IMR-90 (cell line): ENCODE data around the gene NRXN2. TPM values are rescaled to one million over a fixed set of nuclear protein-coding genes. Genes with fewer than 3 reads are reported as not detected.

Experiments used
- ATAC-seq: fragments of 200-7000 bp; cut with Tn5 transposase; 2 replicates; pipeline ENCODE4 v1.9.1; 2020; ENCODE audit warnings: low read depth, mild to moderate bottlenecking, moderate library complexity
- BruUV-seq: library from RNA; stranded (reverse); fragments of 400-500 nt; replicated peaks from 2 replicates; lab custom pipeline; 2021; lab: Mats Ljungman, UMichigan
- CTCF ChIA-PET: fragments of 300-600 bp; formaldehyde crosslinking; extraction: SDS; loops from one replicate; lab custom pipeline; 2021; ENCODE audit warnings: antibody characterized with exemption; lab: Yijun Ruan, JAX
- POLR2A ChIA-PET: fragments of 300-600 bp; sonication (Branson Sonifier 250); formaldehyde crosslinking; loops from one replicate; lab custom pipeline; 2022; ENCODE audit warnings: antibody characterized with exemption; ENCODE audit not compliant: unreplicated experiment; lab: Charles Lee
- DNase-seq: peaks from one replicate; pipeline ENCODE4 v3.0.0; 2013
- H2AFZ ChIP-seq: replicated peaks from 2 replicates; pipeline ENCODE3; 2013; ENCODE audit warnings: low read length, mild to moderate bottlenecking; ENCODE audit not compliant: poor library complexity
- H2AK5ac ChIP-seq: 2 replicates; pipeline ENCODE4 v1.6.1; 2013; ENCODE audit warnings: low read depth, low read length, inconsistent platforms
- H2AK9ac ChIP-seq: replicated peaks from 2 replicates; pipeline ENCODE3; 2013; ENCODE audit warnings: mild to moderate bottlenecking, low read depth, low read length, moderate library complexity; ENCODE audit not compliant: poor library complexity
- H2BK120ac ChIP-seq: 2 replicates; pipeline ENCODE4 v1.6.1; 2013; ENCODE audit warnings: low read depth, low read length, inconsistent platforms
- H2BK15ac ChIP-seq: 3 replicates; pipeline ENCODE4 v1.6.1; 2013; ENCODE audit warnings: low read depth, low read length, inconsistent platforms
- H2BK20ac ChIP-seq: 2 replicates; pipeline ENCODE4 v1.6.1; 2013; ENCODE audit warnings: low read depth, mild to moderate bottlenecking, inconsistent platforms, low read length, moderate library complexity
- H2BK5ac ChIP-seq: 2 replicates; pipeline ENCODE4 v1.6.1; 2013; ENCODE audit warnings: mild to moderate bottlenecking, low read depth, low read length, inconsistent platforms; ENCODE audit not compliant: poor library complexity, severe bottlenecking
- H3K14ac ChIP-seq: replicated peaks from 2 replicates; pipeline ENCODE4 v1.6.1; 2013; ENCODE audit warnings: low read depth, low read length, inconsistent platforms
- H3K18ac ChIP-seq: 2 replicates; pipeline ENCODE4 v1.6.1; 2013; ENCODE audit warnings: low read depth, low read length, control low read depth
- H3K23ac ChIP-seq: 2 replicates; pipeline ENCODE4 v1.6.1; 2013; ENCODE audit warnings: low read depth, low read length, inconsistent platforms
- H3K27ac ChIP-seq: 2 replicates; pipeline ENCODE4 v1.5.1; 2013; ENCODE audit warnings: mild to moderate bottlenecking, control low read depth, low read length; ENCODE audit not compliant: insufficient read depth
- H3K27me3 ChIP-seq: 2 replicates; pipeline ENCODE4 v1.6.1; 2013; ENCODE audit warnings: low read length; ENCODE audit not compliant: control insufficient read depth, insufficient read depth
- H3K36me3 ChIP-seq: 2 replicates; pipeline ENCODE4 v1.6.1; 2013; ENCODE audit warnings: low read length, mixed read lengths; ENCODE audit not compliant: control insufficient read depth, insufficient read depth
- H3K4ac ChIP-seq: 2 replicates; pipeline ENCODE4 v1.6.1; 2013; ENCODE audit warnings: low read depth, low read length, inconsistent platforms
- H3K4me1 ChIP-seq: 2 replicates; pipeline ENCODE4 v1.6.1; 2013; ENCODE audit warnings: low read length, mixed read lengths; ENCODE audit not compliant: control insufficient read depth, insufficient read depth
- H3K4me2 ChIP-seq: 2 replicates; pipeline ENCODE4 v1.6.1; 2013; ENCODE audit warnings: low read depth, mild to moderate bottlenecking, control low read depth, low read length, moderate library complexity
- H3K4me3 ChIP-seq: 2 replicates; pipeline ENCODE4 v1.5.1; 2013; ENCODE audit warnings: low read depth, mild to moderate bottlenecking, control low read depth, low read length, moderate library complexity; ENCODE audit not compliant: insufficient read depth
- H3K56ac ChIP-seq: 2 replicates; pipeline ENCODE4 v1.6.1; 2013; ENCODE audit warnings: low read length, inconsistent platforms; ENCODE audit not compliant: insufficient read depth; ENCODE audit errors: extremely low read depth
- H3K79me1 ChIP-seq, 2 experiments: 2 replicates each; pipeline ENCODE4 v1.6.1; 2013; ENCODE audit warnings: low read length in 2 of 2, inconsistent platforms in 1 of 2, low read depth in 1 of 2
- H3K9ac ChIP-seq: 2 replicates; pipeline ENCODE4 v1.6.1; 2013; ENCODE audit warnings: low read depth, low read length, control low read depth
- H3K9me1 ChIP-seq: 2 replicates; pipeline ENCODE4 v1.6.1; 2013; ENCODE audit warnings: low read length, inconsistent platforms; ENCODE audit not compliant: insufficient read depth
- H3K9me3 ChIP-seq: 2 replicates; pipeline ENCODE4 v1.6.1; 2013; ENCODE audit warnings: low read length; ENCODE audit not compliant: control insufficient read depth, insufficient read depth
- H4K20me1 ChIP-seq: 2 replicates; pipeline ENCODE4 v1.6.1; 2013; ENCODE audit warnings: low read length, inconsistent platforms; ENCODE audit not compliant: insufficient read depth
- H4K5ac ChIP-seq: 2 replicates; pipeline ENCODE4 v1.6.1; 2013; ENCODE audit warnings: mild to moderate bottlenecking, low read depth, low read length, control low read depth
- H4K8ac ChIP-seq, 2 experiments: 2 replicates each; pipeline ENCODE4 v1.6.1; 2013; ENCODE audit warnings: low read depth in 2 of 2, low read length in 2 of 2, control low read depth in 1 of 2, inconsistent platforms in 1 of 2
- H4K91ac ChIP-seq: 2 replicates; pipeline ENCODE4 v1.6.1; 2013; ENCODE audit warnings: low read depth, low read length, inconsistent platforms; ENCODE audit not compliant: insufficient read depth
- BHLHE40 ChIP-seq: fragments of 150-350 bp; IDR thresholded peaks from 2 replicates; pipeline ENCODE4 v1.6.1; 2016; ENCODE audit warnings: mild to moderate bottlenecking, low read depth, low read length
- MXI1 ChIP-seq: IDR thresholded peaks from 2 replicates; pipeline ENCODE4 v1.6.1; 2012; ENCODE audit warnings: low read depth, mild to moderate bottlenecking, low read length, moderate library complexity, borderline replicate concordance
- NFE2L2 ChIP-seq: fragments of 150-350 bp; IDR thresholded peaks from 2 replicates; pipeline ENCODE4 v1.6.1; 2016; ENCODE audit warnings: low read depth, mild to moderate bottlenecking, low read length
- POLR2A ChIP-seq: IDR thresholded peaks from 2 replicates; pipeline ENCODE4 v1.6.1; 2012; ENCODE audit warnings: mild to moderate bottlenecking, low read depth, low read length
- RAD21 ChIP-seq: IDR thresholded peaks from 2 replicates; pipeline ENCODE4 v1.6.1; 2012; ENCODE audit warnings: low read length, improper control_type of control experiment
- WGBS, 2 experiments: methylation state at CpG; one replicate each; pipeline versions ENCODE4 v1.1.5 to v1.1.7; 2013; ENCODE audit warnings: missing lambda C conversion rate in 2 of 2; ENCODE audit not compliant: insufficient read length in 1 of 2; ENCODE audit errors: extremely low coverage in 2 of 2; 5-methylcytosine and 5-hydroxymethylcytosine counted together
- dilution Hi-C: fragments of 300-500 bp; cut with HindIII; formaldehyde crosslinking; loops from one replicate; pipeline ENCODE4 v1.14.3; 2018; ENCODE audit warnings: low sequenced_read_pairs; ENCODE audit not compliant: unreplicated experiment
- in situ Hi-C: fragments of 300-500 bp; cut with MboI; formaldehyde crosslinking; loops from 3 replicates; pipeline ENCODE4 v1.14.3; 2019; ENCODE audit warnings: low sequenced_read_pairs, inconsistent platforms, mixed read lengths
- intact Hi-C: fragments of 100-400 bp; cut with micrococcal nuclease; formaldehyde crosslinking; loops from 2 replicates; pipeline ENCODE4 v1.10.0; 2022
- polyA plus RNA-seq, 3 experiments: library from polyadenylated mRNA; depleted of rRNA; stranded (reverse); fragments of >200 nt; gene quantifications; 2 replicates each; pipeline ENCODE4 v1.2.3, GENCODE V29; 2012; ENCODE audit warnings: low replicate concordance in 1 of 3
- total RNA-seq: library from RNA; depleted of rRNA; stranded (reverse); fragments of >200 nt; gene quantifications from 2 replicates; pipeline ENCODE4 v1.2.3, GENCODE V29; 2012
- TF ChIP-seq, protein P1 (sequence below): fragments of 150-350 bp; IDR thresholded peaks from 2 replicates; pipeline ENCODE4 v1.6.1; 2017; ENCODE audit warnings: mild to moderate bottlenecking, antibody characterized with exemption, low read length, low read depth
- TF ChIP-seq, protein P2 (sequence below): conservative IDR thresholded peaks from 2 replicates; pipeline ENCODE4 v1.5.1; 2012; ENCODE audit warnings: mild to moderate bottlenecking, low read depth, low read length, improper control_type of control experiment

Gene NRXN2
- total and polyA plus RNA-seq, 2 of the 4 experiments (the other 2 are of a cell fraction), result 0.18 to 0.22 TPM

DNA sequence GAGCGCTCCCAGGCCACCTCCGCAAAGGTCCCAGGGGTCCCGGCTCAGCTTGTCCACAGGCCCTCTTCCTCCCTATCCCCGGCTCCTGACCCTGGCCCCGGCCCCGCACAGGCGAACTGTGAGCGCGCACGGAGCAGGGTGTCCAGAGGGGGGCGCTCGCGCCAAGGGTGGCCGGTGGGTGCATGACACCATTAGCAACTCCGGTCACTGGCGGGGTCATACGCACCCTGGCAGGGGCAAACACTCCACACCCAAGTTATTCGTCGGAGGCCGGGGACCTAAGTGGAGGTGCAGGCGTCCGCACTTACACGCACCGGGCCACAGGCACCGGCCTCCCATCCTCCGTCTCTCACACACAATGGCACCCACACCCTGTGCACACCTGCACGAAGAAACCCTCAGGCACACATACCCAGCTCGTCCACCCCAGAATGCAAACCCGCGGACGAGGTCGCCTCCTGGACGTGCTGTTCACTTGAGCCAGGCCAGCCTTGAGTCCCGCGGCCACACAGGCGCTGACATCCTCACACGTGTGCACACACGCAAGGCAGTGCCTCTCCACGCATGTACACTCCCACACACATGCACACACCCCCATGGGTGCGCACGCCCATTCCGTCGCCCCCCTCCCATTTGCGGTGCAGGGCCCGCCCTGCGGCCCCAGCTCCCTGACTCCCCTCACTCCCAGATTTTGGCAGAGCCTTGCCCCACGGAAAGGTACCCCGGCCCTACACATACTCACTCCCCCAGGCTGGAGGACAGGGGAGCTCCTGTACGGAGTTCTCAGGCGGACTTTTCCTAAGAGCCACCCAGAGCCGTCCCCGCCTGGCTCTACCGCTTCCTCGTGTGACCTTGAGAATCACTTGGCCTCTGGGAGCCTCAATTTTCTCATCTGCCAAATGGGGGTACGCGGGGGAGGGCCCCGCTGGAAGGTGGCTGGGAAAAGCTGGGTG is 20.9 kb upstream of the NRXN2 start, which contains the start of gene RASGRP2:
RASGRP2 (minus strand) TSS at position 552 of the 953 bp plus-strand sequence. CDS start 1,276 bp downstream, outside the sequence.
- Histone ChIP-seq H3K4me3 (peak within 1 kb of the TSS; percentile 36), H4K5ac (no peak within 1 kb of the TSS), H2BK20ac (no peak within 1 kb of the TSS), H3K27ac (no peak within 1 kb of the TSS), H3K23ac (no peak within 1 kb of the TSS), H3K14ac (no peak within 1 kb of the TSS), H2AK9ac (peak within 1 kb of the TSS; percentile 70), H3K9me3 (no peaks in the 10 kb centered on the region), H3K4me1 (peaks cover 14% of the 10 kb centered on the region), H2BK5ac (no peak within 1 kb of the TSS), H3K36me3 (no peaks in the 10 kb centered on the region), H4K91ac (no peak within 1 kb of the TSS), H3K4me2 (peak within 1 kb of the TSS; percentile 78), H3K27me3 (peaks cover 64% of the 10 kb centered on the region), H3K9me1 (peaks cover 7% of the 10 kb centered on the region), H3K56ac (no peak within 1 kb of the TSS), H3K79me1 (no peaks in the 10 kb centered on the region), H3K9ac (no peak within 1 kb of the TSS), H2AFZ (peak within 1 kb of the TSS; percentile 86), H4K20me1 (peaks cover 3% of the 10 kb centered on the region; the same call in 1 of the 2 replicates), H3K4ac (no peak within 1 kb of the TSS), H2AK5ac (no peak within 1 kb of the TSS), H4K8ac (no peak within 1 kb of the TSS), H2BK120ac (no peak within 1 kb of the TSS), H3K18ac (no peak within 1 kb of the TSS), H2BK15ac (no peak within 1 kb of the TSS)
- DNase-seq (no peak), ATAC-seq (peak; percentile 3; the same call in 1 of the 2 replicates)
- TF ChIP-seq RAD21 (peak; percentile 36), NFE2L2 (no peak), POLR2A (no peak), BHLHE40 (no peak), MXI1 (no peak)
- TF ChIP-seq, protein P1, sequence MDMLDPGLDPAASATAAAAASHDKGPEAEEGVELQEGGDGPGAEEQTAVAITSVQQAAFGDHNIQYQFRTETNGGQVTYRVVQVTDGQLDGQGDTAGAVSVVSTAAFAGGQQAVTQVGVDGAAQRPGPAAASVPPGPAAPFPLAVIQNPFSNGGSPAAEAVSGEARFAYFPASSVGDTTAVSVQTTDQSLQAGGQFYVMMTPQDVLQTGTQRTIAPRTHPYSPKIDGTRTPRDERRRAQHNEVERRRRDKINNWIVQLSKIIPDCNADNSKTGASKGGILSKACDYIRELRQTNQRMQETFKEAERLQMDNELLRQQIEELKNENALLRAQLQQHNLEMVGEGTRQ, result no peak
- TF ChIP-seq, protein P2, sequence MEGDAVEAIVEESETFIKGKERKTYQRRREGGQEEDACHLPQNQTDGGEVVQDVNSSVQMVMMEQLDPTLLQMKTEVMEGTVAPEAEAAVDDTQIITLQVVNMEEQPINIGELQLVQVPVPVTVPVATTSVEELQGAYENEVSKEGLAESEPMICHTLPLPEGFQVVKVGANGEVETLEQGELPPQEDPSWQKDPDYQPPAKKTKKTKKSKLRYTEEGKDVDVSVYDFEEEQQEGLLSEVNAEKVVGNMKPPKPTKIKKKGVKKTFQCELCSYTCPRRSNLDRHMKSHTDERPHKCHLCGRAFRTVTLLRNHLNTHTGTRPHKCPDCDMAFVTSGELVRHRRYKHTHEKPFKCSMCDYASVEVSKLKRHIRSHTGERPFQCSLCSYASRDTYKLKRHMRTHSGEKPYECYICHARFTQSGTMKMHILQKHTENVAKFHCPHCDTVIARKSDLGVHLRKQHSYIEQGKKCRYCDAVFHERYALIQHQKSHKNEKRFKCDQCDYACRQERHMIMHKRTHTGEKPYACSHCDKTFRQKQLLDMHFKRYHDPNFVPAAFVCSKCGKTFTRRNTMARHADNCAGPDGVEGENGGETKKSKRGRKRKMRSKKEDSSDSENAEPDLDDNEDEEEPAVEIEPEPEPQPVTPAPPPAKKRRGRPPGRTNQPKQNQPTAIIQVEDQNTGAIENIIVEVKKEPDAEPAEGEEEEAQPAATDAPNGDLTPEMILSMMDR, result peak; percentile 48
- BruUV-seq, result no TSS peak
- ChIA-PET CTCF (no interaction called here), POLR2A (no interaction called here)
- dilution Hi-C loops (no loop called here), intact Hi-C loops (loop anchor here (1.0 kb wide), 1 partner anchor 23 kb away; no protein-coding TSS in a partner anchor), in situ Hi-C loops (no loop called here)
- 4% methylated on average over 31 of the region's 57 CpGs; no CpG with 5 or more reads in 1 of the 2 experiments for WGBS, 2 experiments
